CD4-positive, CD25-positive, alpha-beta regulatory T cell (primary cell): ENCODE data around the gene LMTK3. TPM values are rescaled to one million over a fixed set of nuclear protein-coding genes. Genes with fewer than 3 reads are reported as not detected.

ENCODE experiments used
- ATAC-seq, 2 donors: fragments of 150-1000 bp; cut with Tn5 transposase; one replicate each; pipeline ENCODE4 v1.10.0; 2021; ENCODE audit warnings: low read depth in 2 of 2, moderate number of reproducible peaks in 2 of 2, moderate library complexity in 1 of 2
- DNase-seq, 3 donors: peaks; one replicate each; pipeline versions ENCODE4 v3.0.0 to v3.0.0-alpha.2; 2012 to 2022; ENCODE audit warnings: mixed read lengths in 1 of 3
- H3K27ac ChIP-seq: one replicate; pipeline ENCODE4 v1.7.0; 2013; ENCODE audit warnings: mild to moderate bottlenecking, low read length; ENCODE audit not compliant: insufficient read depth, poor library complexity, severe bottlenecking
- H3K27me3 ChIP-seq: one replicate; pipeline ENCODE4 v1.7.0; 2013; ENCODE audit warnings: low read length; ENCODE audit not compliant: control insufficient read depth, insufficient read depth
- H3K36me3 ChIP-seq: one replicate; pipeline ENCODE4 v1.7.0; 2013; ENCODE audit warnings: mild to moderate bottlenecking, low read length, moderate library complexity; ENCODE audit not compliant: control insufficient read depth, insufficient read depth
- H3K4me1 ChIP-seq: 2 replicates; pipeline ENCODE4 v1.7.0; 2013; ENCODE audit warnings: mild to moderate bottlenecking, low read length; ENCODE audit not compliant: insufficient read depth, control insufficient read depth, poor library complexity, severe bottlenecking
- H3K4me3 ChIP-seq: one replicate; pipeline ENCODE4 v1.7.0; 2013; ENCODE audit warnings: low read depth, mild to moderate bottlenecking, low read length, moderate library complexity
- H3K9me3 ChIP-seq, 2 experiments: 1 replicate in 1 of 2; 2 replicates in 1 of 2; pipeline ENCODE4 v1.7.0; 2013; ENCODE audit warnings: low read length in 2 of 2, mild to moderate bottlenecking in 1 of 2, moderate library complexity in 1 of 2; ENCODE audit not compliant: control insufficient read depth in 2 of 2
- H3K27ac Mint-ChIP-seq, 3 donors: one replicate each; pipeline ENCODE4 v1.8.0; 2020 to 2022; ENCODE audit warnings: mild to moderate bottlenecking in 3 of 3, mixed read lengths in 3 of 3, moderate library complexity in 2 of 3
- H3K27me3 Mint-ChIP-seq: one replicate; pipeline ENCODE4 v1.8.0; 2022; ENCODE audit warnings: mild to moderate bottlenecking, mixed read lengths
- H3K36me3 Mint-ChIP-seq: one replicate; pipeline ENCODE4 v1.8.0; 2020; ENCODE audit warnings: mixed read lengths
- H3K4me1 Mint-ChIP-seq, 4 donors: one replicate each; pipeline ENCODE4 v1.8.0; 2020 to 2022; ENCODE audit warnings: mixed read lengths in 4 of 4, mild to moderate bottlenecking in 1 of 4
- H3K4me3 Mint-ChIP-seq, 4 donors: one replicate each; pipeline ENCODE4 v1.8.0; 2020 to 2022; ENCODE audit warnings: mild to moderate bottlenecking in 4 of 4, mixed read lengths in 4 of 4, moderate library complexity in 3 of 4
- H3K9me3 Mint-ChIP-seq, 7 donors: one replicate each; pipeline ENCODE4 v1.8.0; 2020 to 2022; ENCODE audit warnings: mixed read lengths in 7 of 7, mild to moderate bottlenecking in 3 of 7, moderate library complexity in 2 of 7
- polyA plus RNA-seq, 4 donors: library from polyadenylated mRNA; unstranded; fragments of 300-500 nt; fragmentation: Illumina TruSeq; gene quantifications; one replicate each; pipeline ENCODE4 v1.2.3, GENCODE V29; 2021
- total RNA-seq: library from RNA; stranded (reverse); gene quantifications from one replicate; pipeline ENCODE4 v1.2.3, GENCODE V29; 2022

LMTK3 gene
- total and polyA plus RNA-seq, 5 donors from 2014 or later, result 6.3 TPM; not detected in 4

GRCh38 chr19:48553676-48554384, 42.2 kb upstream of the LMTK3 start:
- H3K4me1 Mint-ChIP-seq, result peaks cover 0 to 2% (median 0%) of the 10 kb centered on the region in 4 donors
- DNase-seq (no peak), ATAC-seq (no peak)
- H3K27me3 ChIP-seq, result no peaks in the 10 kb centered on the region
- H3K9me3 Mint-ChIP-seq, result no peaks in the 10 kb centered on the region
- H3K4me1 ChIP-seq, result no peaks in the 10 kb centered on the region
- no peaks in the 10 kb centered on the region for H3K36me3 ChIP-seq
- no peak overlapping the region for H3K27ac ChIP-seq
- H3K9me3 ChIP-seq, result no peaks in the 10 kb centered on the region
- H3K36me3 Mint-ChIP-seq, result no peaks in the 10 kb centered on the region
- H3K4me3 Mint-ChIP-seq, result no peak overlapping the region
- H3K27me3 Mint-ChIP-seq, result peaks cover 6% of the 10 kb centered on the region
- no peak overlapping the region for H3K4me3 ChIP-seq
- H3K27ac Mint-ChIP-seq, result no peak overlapping the region

- H3K4me1 ChIP-seq, result no peaks in the 10 kb centered on the region
- no peak overlapping the region for H3K27ac ChIP-seq
- H3K4me3 Mint-ChIP-seq, result no peak overlapping the region
- H3K9me3 Mint-ChIP-seq, result no peaks in the 10 kb centered on the region
- no peaks in the 10 kb centered on the region for H3K27me3 ChIP-seq
- DNase-seq (no peak), ATAC-seq (no peak)
- H3K4me1 Mint-ChIP-seq, result peaks cover 0 to 2% (median 0%) of the 10 kb centered on the region in 4 donors
- no peaks in the 10 kb centered on the region for H3K36me3 Mint-ChIP-seq
- no peak overlapping the region for H3K4me3 ChIP-seq
- H3K27me3 Mint-ChIP-seq, result peaks cover 5% of the 10 kb centered on the region
- no peaks in the 10 kb centered on the region for H3K9me3 ChIP-seq
- H3K27ac Mint-ChIP-seq, result no peak overlapping the region
- H3K36me3 ChIP-seq, result no peaks in the 10 kb centered on the region
Measured at GRCh38 chr19:48552406-48553322, 41.0 kb upstream of the LMTK3 start.

GRCh38 chr19:48551437-48552302, 40.0 kb upstream of the LMTK3 start, which contains the start of gene SULT2B1:
SULT2B1 (plus strand) TSS chr19:48552172; CDS start chr19:48552253, 81 bp downstream.
- no peak within 1 kb of the TSS for H3K4me3 Mint-ChIP-seq
- no peak within 1 kb of the TSS for H3K27ac ChIP-seq
- H3K27ac Mint-ChIP-seq, result peak within 1 kb of the TSS in 1 of 3 donors; percentile 74
- H3K27me3 Mint-ChIP-seq, result peaks cover 5% of the 10 kb centered on the region
- H3K4me1 Mint-ChIP-seq, result peaks cover 0 to 2% (median 0%) of the 10 kb centered on the region in 4 donors
- no peak within 1 kb of the TSS for H3K4me3 ChIP-seq
- H3K27me3 ChIP-seq, result no peaks in the 10 kb centered on the region
- no peaks in the 10 kb centered on the region for H3K9me3 Mint-ChIP-seq
- no peaks in the 10 kb centered on the region for H3K4me1 ChIP-seq
- no peaks in the 10 kb centered on the region for H3K36me3 Mint-ChIP-seq
- no peak for DNase-seq
- H3K36me3 ChIP-seq, result no peaks in the 10 kb centered on the region
- no peaks in the 10 kb centered on the region for H3K9me3 ChIP-seq
- no peak for ATAC-seq

GRCh38 chr19:48549380-48549779, 37.7 kb upstream of the LMTK3 start:
- H3K27ac ChIP-seq, result no peak overlapping the region
- H3K4me3 ChIP-seq, result no peak overlapping the region
- Mint-ChIP-seq H3K9me3 (no peaks in the 10 kb centered on the region), H3K4me1 (no peaks in the 10 kb centered on the region), H3K27me3 (no peaks in the 10 kb centered on the region), H3K36me3 (no peaks in the 10 kb centered on the region), H3K4me3 (no peak overlapping the region), H3K27ac (no peak overlapping the region)
- no peaks in the 10 kb centered on the region for H3K9me3 ChIP-seq
- H3K4me1 ChIP-seq, result no peaks in the 10 kb centered on the region
- DNase-seq (no peak), ATAC-seq (no peak)
- H3K27me3 ChIP-seq, result no peaks in the 10 kb centered on the region
- no peaks in the 10 kb centered on the region for H3K36me3 ChIP-seq

GRCh38 chr19:48548253-48548911, 36.7 kb upstream of the LMTK3 start:
- H3K36me3 Mint-ChIP-seq, result no peaks in the 10 kb centered on the region
- no peak overlapping the region for H3K4me3 Mint-ChIP-seq

GRCh38 chr19:48547722-48548121, 36.1 kb upstream of the LMTK3 start:
- H3K4me3 ChIP-seq, result no peak overlapping the region
- no peak overlapping the region for H3K4me3 Mint-ChIP-seq
- peaks cover 0 to 2% (median 0%) of the 10 kb centered on the region in 4 donors for H3K4me1 Mint-ChIP-seq
- H3K36me3 ChIP-seq, result no peaks in the 10 kb centered on the region
- H3K27ac Mint-ChIP-seq, result no peak overlapping the region
- no peaks in the 10 kb centered on the region for H3K4me1 ChIP-seq
- H3K27ac ChIP-seq, result no peak overlapping the region
- no peaks in the 10 kb centered on the region for H3K36me3 Mint-ChIP-seq
- no peaks in the 10 kb centered on the region for H3K27me3 ChIP-seq
- H3K27me3 Mint-ChIP-seq, result no peaks in the 10 kb centered on the region
- no peaks in the 10 kb centered on the region for H3K9me3 Mint-ChIP-seq
- no peaks in the 10 kb centered on the region for H3K9me3 ChIP-seq
- no peak for ATAC-seq
- DNase-seq, result no peak

More at GRCh38 chr19:48548253-48548911, 36.7 kb upstream of the LMTK3 start:
- no peaks in the 10 kb centered on the region for H3K27me3 Mint-ChIP-seq
- H3K27ac Mint-ChIP-seq, result no peak overlapping the region
- Histone ChIP-seq H3K9me3 (no peaks in the 10 kb centered on the region), H3K4me1 (no peaks in the 10 kb centered on the region), H3K27me3 (no peaks in the 10 kb centered on the region), H3K27ac (no peak overlapping the region), H3K36me3 (no peaks in the 10 kb centered on the region), H3K4me3 (no peak overlapping the region)
- DNase-seq, result no peak
- no peaks in the 10 kb centered on the region for H3K4me1 Mint-ChIP-seq
- no peaks in the 10 kb centered on the region for H3K9me3 Mint-ChIP-seq
- no peak for ATAC-seq
